HEK293 (cell line): ENCODE data around the gene EIF4B.
A peak's percentile ranks its signal among the peaks of the same experiment; 100 is the strongest.

Source experiments
- CTCF ChIA-PET: fragments of 350-600 bp; formaldehyde crosslinking; extraction: SDS; loops from one replicate; lab custom pipeline; 2021; ENCODE audit warnings: antibody characterized with exemption; lab: Yijun Ruan, JAX
- POLR2A ChIA-PET: fragments of 300-600 bp; formaldehyde crosslinking; extraction: SDS; loops from one replicate; lab custom pipeline; 2020; ENCODE audit warnings: antibody characterized with exemption, inconsistent platforms; lab: Yijun Ruan, JAX
- H3K27ac ChIP-seq: fragments of 200-500 bp; sonication (Bioruptor generic); 2 replicates; pipeline ENCODE4 v1.5.1; 2014; ENCODE audit warnings: low read depth, low read length, control low read depth, inconsistent platforms; ENCODE audit errors: extremely low read depth
- H3K36me3 ChIP-seq, 2 experiments: fragments of 200-500 bp in 1 of 2; sonication (Bioruptor generic) in 1 of 2; 1 replicate in 1 of 2; 2 replicates in 1 of 2; pipeline ENCODE4 v1.5.1; 2014 to 2017; ENCODE audit warnings: inconsistent platforms in 2 of 2, low read length in 2 of 2; ENCODE audit not compliant: control insufficient read depth in 2 of 2, insufficient read depth in 1 of 2
- H3K4me1 ChIP-seq: fragments of 200-500 bp; sonication (Bioruptor generic); 2 replicates; pipeline ENCODE4 v1.5.1; 2014; ENCODE audit warnings: mild to moderate bottlenecking, low read length, inconsistent platforms; ENCODE audit not compliant: control insufficient read depth, insufficient read depth
- H3K4me3 ChIP-seq: 2 replicates; pipeline ENCODE4 v1.5.1; 2011; ENCODE audit warnings: low read depth, mild to moderate bottlenecking, control low read depth, low read length, moderate library complexity
- H3K9me3 ChIP-seq: fragments of 200-500 bp; sonication (Bioruptor generic); 2 replicates; pipeline ENCODE4 v1.5.1; 2014; ENCODE audit warnings: low read depth, low read length, inconsistent platforms; ENCODE audit not compliant: control insufficient read depth, insufficient read depth
- GLIS1 ChIP-seq: fragments of 450-650 bp; formaldehyde crosslinking; IDR thresholded peaks from 2 replicates; pipeline ENCODE4 v1.5.1; 2016; ENCODE audit warnings: missing biosample characterization, missing genetic modification characterization
- GLIS2 ChIP-seq: fragments of 450-650 bp; formaldehyde crosslinking; IDR thresholded peaks from 2 replicates; pipeline ENCODE4 v1.5.1; 2016; ENCODE audit warnings: missing biosample characterization, missing genetic modification characterization
- OVOL3 ChIP-seq: fragments of 450-650 bp; formaldehyde crosslinking; IDR thresholded peaks from 2 replicates; pipeline ENCODE4 v1.5.1; 2016; ENCODE audit warnings: missing biosample characterization, missing genetic modification characterization
- SCRT2 ChIP-seq: fragments of 450-650 bp; formaldehyde crosslinking; IDR thresholded peaks from 2 replicates; pipeline ENCODE4 v1.5.1; 2016; ENCODE audit warnings: missing biosample characterization, missing genetic modification characterization
- ZBTB17 ChIP-seq: fragments of 450-650 bp; formaldehyde crosslinking; IDR thresholded peaks from 2 replicates; pipeline ENCODE4 v1.5.1; 2016; ENCODE audit warnings: missing biosample characterization, missing genetic modification characterization
- ZIC2 ChIP-seq: fragments of 450-650 bp; formaldehyde crosslinking; IDR thresholded peaks from 2 replicates; pipeline ENCODE4 v1.5.1; 2016; ENCODE audit warnings: missing biosample characterization, missing genetic modification characterization
- ZNF175 ChIP-seq: fragments of 450-650 bp; formaldehyde crosslinking; IDR thresholded peaks from 2 replicates; pipeline ENCODE4 v1.5.1; 2016; ENCODE audit warnings: missing biosample characterization, missing genetic modification characterization
- ZNF274 ChIP-seq, 2 experiments: fragments of 200-500 bp in 1 of 2; fragments of 450-650 bp in 1 of 2; sonication (Bioruptor generic) in 1 of 2; formaldehyde crosslinking in 1 of 2; IDR thresholded peaks; 2 replicates each; pipeline versions ENCODE4 v1.5.1 to v1.6.1; 2014 to 2016; ENCODE audit warnings: borderline replicate concordance in 1 of 2, inconsistent platforms in 1 of 2, low read length in 1 of 2, missing biosample characterization in 1 of 2, missing genetic modification characterization in 1 of 2
- ZNF354C ChIP-seq: fragments of 450-650 bp; formaldehyde crosslinking; IDR thresholded peaks from 2 replicates; pipeline ENCODE4 v1.5.1; 2016; ENCODE audit warnings: missing biosample characterization, missing genetic modification characterization, low read depth, borderline replicate concordance
- ZNF426 ChIP-seq: fragments of 450-650 bp; formaldehyde crosslinking; IDR thresholded peaks from 2 replicates; pipeline ENCODE4 v1.5.1; 2017; ENCODE audit warnings: missing biosample characterization, missing genetic modification characterization, mild to moderate bottlenecking, inconsistent platforms, moderate library complexity
- ZNF548 ChIP-seq: fragments of 450-650 bp; formaldehyde crosslinking; IDR thresholded peaks from 2 replicates; pipeline ENCODE4 v1.5.1; 2016; ENCODE audit warnings: missing biosample characterization, missing genetic modification characterization
- ZNF626 ChIP-seq: fragments of 450-650 bp; sonication (Bioruptor Pico); formaldehyde crosslinking; IDR thresholded peaks from 2 replicates; pipeline ENCODE4 v1.5.1; 2018; ENCODE audit warnings: missing biosample characterization, missing genetic modification characterization, inconsistent platforms
- ZNF629 ChIP-seq: fragments of 450-650 bp; formaldehyde crosslinking; IDR thresholded peaks from 2 replicates; pipeline ENCODE4 v1.5.1; 2017; ENCODE audit warnings: missing biosample characterization, missing genetic modification characterization
- ZNF76 ChIP-seq: fragments of 450-650 bp; formaldehyde crosslinking; IDR thresholded peaks from 2 replicates; pipeline ENCODE4; 2016; ENCODE audit warnings: low read depth, missing biosample characterization, missing genetic modification characterization, borderline replicate concordance
- ZNF792 ChIP-seq: fragments of 450-650 bp; formaldehyde crosslinking; IDR thresholded peaks from 2 replicates; pipeline ENCODE4 v1.5.1; 2016; ENCODE audit warnings: missing biosample characterization, missing genetic modification characterization
- ZNF837 ChIP-seq: fragments of 450-650 bp; formaldehyde crosslinking; IDR thresholded peaks from 2 replicates; pipeline ENCODE4 v1.5.1; 2016; ENCODE audit warnings: missing biosample characterization, missing genetic modification characterization
- ZNF843 ChIP-seq: fragments of 450-650 bp; formaldehyde crosslinking; IDR thresholded peaks from 2 replicates; pipeline ENCODE4 v1.5.1; 2016; ENCODE audit warnings: missing biosample characterization, missing genetic modification characterization
- TF ChIP-seq, protein P1 (sequence below): fragments of 450-650 bp; formaldehyde crosslinking; IDR thresholded peaks from 2 replicates; pipeline ENCODE4 v1.5.1; 2016; ENCODE audit warnings: missing biosample characterization, missing genetic modification characterization
- TF ChIP-seq, protein P2 (sequence below): fragments of 450-650 bp; formaldehyde crosslinking; IDR thresholded peaks from 2 replicates; pipeline ENCODE4 v1.5.1; 2016; ENCODE audit warnings: missing biosample characterization, missing genetic modification characterization
- TF ChIP-seq, protein P3 (sequence below): fragments of 450-650 bp; formaldehyde crosslinking; IDR thresholded peaks from 2 replicates; pipeline ENCODE4 v1.5.1; 2016; ENCODE audit warnings: missing biosample characterization, missing genetic modification characterization

EIF4B gene

DNA sequence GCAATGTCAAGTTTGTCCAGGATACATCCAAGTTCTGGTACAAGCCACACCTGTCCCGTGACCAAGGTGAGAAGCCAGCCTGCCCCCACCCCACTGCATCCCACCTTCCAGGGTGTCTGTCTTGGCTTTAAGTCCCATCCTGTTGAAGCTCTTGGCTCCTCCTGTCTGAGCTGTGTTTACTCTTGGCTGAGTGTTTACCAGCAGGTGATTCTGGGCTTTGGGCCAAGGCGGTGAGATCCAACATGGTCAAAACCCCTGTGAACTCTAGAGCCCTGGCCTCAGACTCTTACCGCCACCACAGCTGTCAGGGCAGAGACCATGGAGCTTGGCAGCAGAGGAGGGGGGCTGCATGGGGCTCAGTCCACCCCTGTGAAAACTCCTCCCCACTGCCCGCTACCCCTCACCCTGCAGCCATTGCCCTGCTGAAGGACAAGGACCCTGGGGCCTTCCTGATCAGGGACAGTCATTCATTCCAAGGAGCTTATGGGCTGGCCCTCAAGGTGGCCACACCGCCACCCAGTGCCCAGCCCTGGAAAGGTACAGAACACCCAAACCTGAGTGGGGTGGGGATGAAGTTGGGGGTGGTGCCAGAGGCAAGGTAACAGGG is 55.3 kb downstream of the EIF4B start (continued):
- TF ChIP-seq ZNF354C (tag by site-specific recombination) (no peak), SCRT2 (tag by site-specific recombination) (peak; percentile 79), ZNF626 (tag by site-specific recombination) (no peak), ZNF175 (tag by site-specific recombination) (no peak), ZIC2 (tag by site-specific recombination) (peak; percentile 87), ZNF426 (tag by site-specific recombination) (no peak), GLIS2 (tag by site-specific recombination) (peak; percentile 15; the same call in 1 of the 2 replicates), ZNF843 (tag by site-specific recombination) (no peak), ZNF548 (tag by site-specific recombination) (no peak), ZNF837 (tag by site-specific recombination) (no peak), OVOL3 (tag by site-specific recombination) (no peak), ZNF629 (tag by site-specific recombination) (no peak), ZBTB17 (tag by site-specific recombination) (peak; percentile 28)
- TF ChIP-seq, protein P1, sequence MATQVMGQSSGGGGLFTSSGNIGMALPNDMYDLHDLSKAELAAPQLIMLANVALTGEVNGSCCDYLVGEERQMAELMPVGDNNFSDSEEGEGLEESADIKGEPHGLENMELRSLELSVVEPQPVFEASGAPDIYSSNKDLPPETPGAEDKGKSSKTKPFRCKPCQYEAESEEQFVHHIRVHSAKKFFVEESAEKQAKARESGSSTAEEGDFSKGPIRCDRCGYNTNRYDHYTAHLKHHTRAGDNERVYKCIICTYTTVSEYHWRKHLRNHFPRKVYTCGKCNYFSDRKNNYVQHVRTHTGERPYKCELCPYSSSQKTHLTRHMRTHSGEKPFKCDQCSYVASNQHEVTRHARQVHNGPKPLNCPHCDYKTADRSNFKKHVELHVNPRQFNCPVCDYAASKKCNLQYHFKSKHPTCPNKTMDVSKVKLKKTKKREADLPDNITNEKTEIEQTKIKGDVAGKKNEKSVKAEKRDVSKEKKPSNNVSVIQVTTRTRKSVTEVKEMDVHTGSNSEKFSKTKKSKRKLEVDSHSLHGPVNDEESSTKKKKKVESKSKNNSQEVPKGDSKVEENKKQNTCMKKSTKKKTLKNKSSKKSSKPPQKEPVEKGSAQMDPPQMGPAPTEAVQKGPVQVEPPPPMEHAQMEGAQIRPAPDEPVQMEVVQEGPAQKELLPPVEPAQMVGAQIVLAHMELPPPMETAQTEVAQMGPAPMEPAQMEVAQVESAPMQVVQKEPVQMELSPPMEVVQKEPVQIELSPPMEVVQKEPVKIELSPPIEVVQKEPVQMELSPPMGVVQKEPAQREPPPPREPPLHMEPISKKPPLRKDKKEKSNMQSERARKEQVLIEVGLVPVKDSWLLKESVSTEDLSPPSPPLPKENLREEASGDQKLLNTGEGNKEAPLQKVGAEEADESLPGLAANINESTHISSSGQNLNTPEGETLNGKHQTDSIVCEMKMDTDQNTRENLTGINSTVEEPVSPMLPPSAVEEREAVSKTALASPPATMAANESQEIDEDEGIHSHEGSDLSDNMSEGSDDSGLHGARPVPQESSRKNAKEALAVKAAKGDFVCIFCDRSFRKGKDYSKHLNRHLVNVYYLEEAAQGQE (tag by site-specific recombination), result no peak
- TF ChIP-seq, protein P2, sequence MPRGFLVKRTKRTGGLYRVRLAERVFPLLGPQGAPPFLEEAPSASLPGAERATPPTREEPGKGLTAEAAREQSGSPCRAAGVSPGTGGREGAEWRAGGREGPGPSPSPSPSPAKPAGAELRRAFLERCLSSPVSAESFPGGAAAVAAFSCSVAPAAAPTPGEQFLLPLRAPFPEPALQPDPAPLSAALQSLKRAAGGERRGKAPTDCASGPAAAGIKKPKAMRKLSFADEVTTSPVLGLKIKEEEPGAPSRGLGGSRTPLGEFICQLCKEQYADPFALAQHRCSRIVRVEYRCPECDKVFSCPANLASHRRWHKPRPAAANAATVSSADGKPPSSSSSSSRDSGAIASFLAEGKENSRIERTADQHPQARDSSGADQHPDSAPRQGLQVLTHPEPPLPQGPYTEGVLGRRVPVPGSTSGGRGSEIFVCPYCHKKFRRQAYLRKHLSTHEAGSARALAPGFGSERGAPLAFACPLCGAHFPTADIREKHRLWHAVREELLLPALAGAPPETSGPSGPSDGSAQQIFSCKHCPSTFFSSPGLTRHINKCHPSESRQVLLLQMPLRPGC (tag by site-specific recombination), result no peak

DNA sequence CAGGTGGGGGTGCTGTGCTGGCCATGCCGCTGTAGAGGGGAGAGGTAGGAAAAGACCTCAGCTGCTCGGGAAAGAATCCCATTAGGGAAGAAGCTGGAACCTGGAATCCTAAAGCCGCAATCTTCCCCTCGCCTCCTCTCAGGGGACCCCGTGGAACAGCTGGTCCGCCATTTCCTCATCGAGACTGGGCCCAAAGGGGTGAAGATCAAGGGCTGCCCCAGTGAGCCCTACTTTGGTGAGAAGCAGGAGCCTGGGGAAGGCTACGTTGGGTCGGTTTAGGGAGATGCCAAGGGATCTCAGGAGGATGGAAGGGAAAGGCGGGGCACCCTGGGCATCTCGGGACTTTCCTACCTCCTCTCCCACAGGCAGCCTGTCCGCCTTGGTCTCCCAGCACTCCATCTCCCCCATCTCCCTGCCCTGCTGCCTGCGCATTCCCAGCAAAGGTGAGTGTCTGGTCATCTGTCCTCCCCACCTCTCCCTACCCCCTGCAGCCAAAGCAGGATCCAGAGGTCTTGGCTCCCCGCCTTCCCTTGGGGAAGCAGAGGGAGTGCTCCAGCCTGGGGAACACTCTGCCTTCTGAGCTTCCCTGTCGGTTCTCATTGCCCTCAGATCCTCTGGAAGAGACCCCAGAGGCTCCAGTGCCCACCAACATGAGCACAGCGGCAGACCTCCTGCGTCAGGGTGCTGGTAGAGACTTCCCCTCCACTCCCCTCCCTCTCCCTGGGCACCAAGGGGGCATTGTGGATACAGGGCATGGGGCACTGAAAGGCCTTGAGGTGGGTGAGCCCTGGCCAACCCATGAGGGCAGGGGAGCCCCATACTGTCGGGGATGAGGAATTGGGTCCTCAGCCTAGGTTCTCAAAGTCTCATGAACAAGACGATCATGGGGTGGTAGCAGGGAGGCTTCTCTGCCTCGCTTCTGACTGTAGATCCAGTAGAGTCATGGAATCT is 56.0 kb downstream of the EIF4B start:
- Histone ChIP-seq H3K4me3 (no peak overlapping the region), H3K27ac (no peak overlapping the region), H3K9me3 (no peaks in the 10 kb centered on the region), H3K36me3 (peaks cover 0 to 49% of the 10 kb centered on the region in 2 experiments; a peak in 1 of 3 replicates), H3K4me1 (peaks cover 6% of the 10 kb centered on the region)
- ChIA-PET POLR2A (interaction anchor here (0.6 to 1.3 kb wide), 4 partner anchors 17 to 56 kb away, joined by 3 to 7 read pairs (median 6); partner anchors contain the start of genes EIF4B and SPRYD3), CTCF (interaction anchor here (0.6 to 11.5 kb wide), 14 partner anchors 7 to 97 kb away, joined by 3 to 264 read pairs (median 4); partner anchors contain the start of genes IGFBP6, SOAT2 and SPRYD3)
- TF ChIP-seq ZNF76 (tag by site-specific recombination) (no peak), ZNF792 (tag by site-specific recombination) (no peak), ZNF274 (IDR thresholded peaks at IDR 0.05; ENCODE audit: low read length) (no peak), ZNF274 (tag by site-specific recombination; IDR thresholded peaks at IDR 0.05; ENCODE audit: borderline replicate concordance) (no peak), GLIS1 (peak; percentile 39; the same call in 1 of the 2 replicates)
- TF ChIP-seq, protein P3, sequence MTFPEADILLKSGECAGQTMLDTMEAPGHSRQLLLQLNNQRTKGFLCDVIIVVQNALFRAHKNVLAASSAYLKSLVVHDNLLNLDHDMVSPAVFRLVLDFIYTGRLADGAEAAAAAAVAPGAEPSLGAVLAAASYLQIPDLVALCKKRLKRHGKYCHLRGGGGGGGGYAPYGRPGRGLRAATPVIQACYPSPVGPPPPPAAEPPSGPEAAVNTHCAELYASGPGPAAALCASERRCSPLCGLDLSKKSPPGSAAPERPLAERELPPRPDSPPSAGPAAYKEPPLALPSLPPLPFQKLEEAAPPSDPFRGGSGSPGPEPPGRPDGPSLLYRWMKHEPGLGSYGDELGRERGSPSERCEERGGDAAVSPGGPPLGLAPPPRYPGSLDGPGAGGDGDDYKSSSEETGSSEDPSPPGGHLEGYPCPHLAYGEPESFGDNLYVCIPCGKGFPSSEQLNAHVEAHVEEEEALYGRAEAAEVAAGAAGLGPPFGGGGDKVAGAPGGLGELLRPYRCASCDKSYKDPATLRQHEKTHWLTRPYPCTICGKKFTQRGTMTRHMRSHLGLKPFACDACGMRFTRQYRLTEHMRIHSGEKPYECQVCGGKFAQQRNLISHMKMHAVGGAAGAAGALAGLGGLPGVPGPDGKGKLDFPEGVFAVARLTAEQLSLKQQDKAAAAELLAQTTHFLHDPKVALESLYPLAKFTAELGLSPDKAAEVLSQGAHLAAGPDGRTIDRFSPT (tag by site-specific recombination), result 0 out of 2 replicates have a peak, but pooled peaks have one; percentile 45
